Vagina (tissue), 2 donors: ENCODE data around the gene ZNF578.
"Not testable (repeated sequence)": the region's sequence is repeated elsewhere in the genome, so short reads cannot be mapped to it uniquely, and the experiment has no call there.

ENCODE experiments used
- POLR2A ChIP-seq, 2 donors: fragments of 450-650 bp; IDR thresholded peaks; one replicate each; pipeline ENCODE4 v1.6.1; 2017; ENCODE audit warnings: antibody characterized with exemption in 2 of 2, mild to moderate bottlenecking in 2 of 2, moderate library complexity in 2 of 2
- POLR2AphosphoS5 ChIP-seq, 2 donors: sonication (generic); formaldehyde crosslinking; IDR thresholded peaks; one replicate each; pipeline ENCODE4 v1.9.0; 2017; ENCODE audit warnings: antibody characterized with exemption in 2 of 2, mild to moderate bottlenecking in 2 of 2, low read depth in 1 of 2; ENCODE audit not compliant: insufficient read depth in 1 of 2
- TF ChIP-seq, protein P1 (sequence below), 3 experiments: fragments of 450-650 bp in 2 of 3; fragments of 200-600 bp in 1 of 3; sonication (generic) in 1 of 3; IDR thresholded peaks; one replicate each; pipeline ENCODE4 v1.5.1; 2017 to 2019; ENCODE audit warnings: antibody characterized with exemption in 3 of 3, mild to moderate bottlenecking in 2 of 3, moderate library complexity in 2 of 3

GRCh38 chr19:52541176-52541575, 87.8 kb downstream of the ZNF578 start:
- TF ChIP-seq POLR2AphosphoS5 (IDR thresholded peaks at IDR 0.05; ENCODE audit: insufficient read depth in 1 of 2, low read depth in 1 of 2); POLR2A (IDR thresholded peaks at IDR 0.05): not testable (repeated sequence)
- TF ChIP-seq, protein P1, sequence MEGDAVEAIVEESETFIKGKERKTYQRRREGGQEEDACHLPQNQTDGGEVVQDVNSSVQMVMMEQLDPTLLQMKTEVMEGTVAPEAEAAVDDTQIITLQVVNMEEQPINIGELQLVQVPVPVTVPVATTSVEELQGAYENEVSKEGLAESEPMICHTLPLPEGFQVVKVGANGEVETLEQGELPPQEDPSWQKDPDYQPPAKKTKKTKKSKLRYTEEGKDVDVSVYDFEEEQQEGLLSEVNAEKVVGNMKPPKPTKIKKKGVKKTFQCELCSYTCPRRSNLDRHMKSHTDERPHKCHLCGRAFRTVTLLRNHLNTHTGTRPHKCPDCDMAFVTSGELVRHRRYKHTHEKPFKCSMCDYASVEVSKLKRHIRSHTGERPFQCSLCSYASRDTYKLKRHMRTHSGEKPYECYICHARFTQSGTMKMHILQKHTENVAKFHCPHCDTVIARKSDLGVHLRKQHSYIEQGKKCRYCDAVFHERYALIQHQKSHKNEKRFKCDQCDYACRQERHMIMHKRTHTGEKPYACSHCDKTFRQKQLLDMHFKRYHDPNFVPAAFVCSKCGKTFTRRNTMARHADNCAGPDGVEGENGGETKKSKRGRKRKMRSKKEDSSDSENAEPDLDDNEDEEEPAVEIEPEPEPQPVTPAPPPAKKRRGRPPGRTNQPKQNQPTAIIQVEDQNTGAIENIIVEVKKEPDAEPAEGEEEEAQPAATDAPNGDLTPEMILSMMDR (IDR thresholded peaks at IDR 0.05), result not testable (repeated sequence)
